22Rv1 (cell line): Measurements from ENCODE around the gene RHOH.

Source experiments
- H3K27ac ChIP-seq: fragments of 450-650 bp; 2 replicates; pipeline ENCODE4 v1.5.1; 2017
- CTCF ChIP-seq: fragments of 450-650 bp; IDR thresholded peaks from 2 replicates; pipeline ENCODE4 v1.5.1; 2017; ENCODE audit warnings: mild to moderate bottlenecking
- ZFX ChIP-seq: fragments of 450-650 bp; IDR thresholded peaks from 2 replicates; pipeline ENCODE4 v1.6.1; 2017; ENCODE audit warnings: antibody characterized with exemption, borderline replicate concordance

RHOH gene

DNA sequence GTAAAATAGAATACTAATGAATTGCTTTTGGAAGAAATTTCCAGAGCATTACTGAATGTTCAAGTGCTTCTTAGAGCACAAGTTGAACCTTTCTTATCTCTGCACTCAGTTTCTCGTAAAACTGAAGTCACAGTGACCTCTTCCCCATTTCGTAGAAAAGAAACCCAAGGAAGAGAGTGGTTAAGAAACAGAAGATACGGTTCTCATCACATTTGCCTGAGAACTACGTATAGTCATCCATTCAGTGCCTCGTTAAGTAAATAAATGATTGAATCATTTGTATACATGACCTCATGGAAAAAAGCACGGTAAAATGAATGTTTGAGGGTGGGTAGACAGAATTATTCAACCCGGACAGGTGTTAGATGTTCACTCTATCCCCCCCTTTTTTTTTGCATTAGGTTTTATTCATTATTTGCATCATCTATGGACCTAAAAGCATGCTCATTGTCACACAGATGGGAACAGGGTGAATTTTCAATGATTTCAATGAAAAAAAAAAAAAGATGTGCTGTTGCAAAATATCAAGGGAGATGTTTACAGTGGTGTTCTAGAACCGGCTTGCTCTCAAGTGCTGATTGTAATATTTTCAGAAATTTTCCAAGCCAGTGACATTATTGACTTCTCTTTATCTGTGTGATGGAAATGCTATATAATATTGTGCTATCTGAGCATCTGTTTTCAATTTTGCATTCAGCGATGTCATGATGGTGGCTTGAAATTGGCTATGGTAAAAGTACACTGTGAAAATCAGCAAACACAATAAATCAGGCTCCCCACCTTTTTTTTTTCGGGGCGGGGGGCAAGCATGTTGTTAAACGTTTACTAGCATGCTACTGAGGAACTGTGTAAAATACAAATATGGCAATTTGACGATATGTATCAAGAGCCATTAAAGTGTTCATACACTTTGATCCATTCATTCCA lies 4.3 kb downstream of the RHOH start:
- no peak for TF ChIP-seq ZFX
- TF ChIP-seq CTCF: no peak
- H3K27ac ChIP-seq: peak overlapping the region; percentile 12; the same call in 1 of the 2 replicates

DNA sequence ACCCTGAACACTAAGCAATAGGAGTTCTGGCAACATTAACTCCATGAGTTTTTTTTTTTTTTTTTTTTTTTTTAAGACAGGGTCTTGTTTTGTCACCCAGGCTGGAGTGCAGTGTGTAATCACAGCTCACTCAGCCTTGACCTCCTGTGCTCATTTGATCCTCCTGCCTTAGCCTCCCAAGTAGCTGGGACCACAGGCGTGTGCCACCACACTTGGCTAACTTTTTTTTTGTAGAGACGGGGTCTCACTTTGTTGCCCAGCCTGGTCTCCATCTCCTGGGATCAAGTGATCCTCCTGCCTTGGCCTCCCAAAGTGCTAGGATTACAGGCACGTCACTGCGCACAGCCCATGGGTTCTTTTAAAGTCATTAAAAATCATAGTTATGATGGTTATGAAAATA lies 5.1 kb downstream of the RHOH start:
- TF ChIP-seq ZFX (no peak), CTCF (no peak)
- H3K27ac ChIP-seq: no peak overlapping the region

DNA sequence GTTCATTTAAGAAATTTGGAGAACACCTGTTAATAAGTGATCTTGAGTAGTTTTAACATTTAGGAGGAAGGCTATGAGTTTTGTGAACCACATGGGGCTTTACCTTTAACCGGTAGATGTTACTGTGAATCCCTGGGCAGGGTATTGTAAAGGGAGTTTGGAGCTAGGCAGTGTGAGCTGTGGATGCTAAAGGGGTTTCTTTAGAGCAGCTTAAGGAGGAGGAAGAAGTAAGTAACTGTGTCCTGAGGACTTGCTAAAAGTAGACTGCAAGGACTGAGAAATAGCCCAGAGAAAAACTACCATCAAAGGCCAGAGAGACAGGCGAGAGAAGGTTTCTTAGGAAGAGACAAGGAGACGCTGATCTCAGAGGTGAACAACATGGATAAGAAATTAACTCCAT lies 5.6 kb downstream of the RHOH start:
- TF ChIP-seq CTCF: no peak
- no peak for TF ChIP-seq ZFX
- no peak overlapping the region for H3K27ac ChIP-seq

DNA sequence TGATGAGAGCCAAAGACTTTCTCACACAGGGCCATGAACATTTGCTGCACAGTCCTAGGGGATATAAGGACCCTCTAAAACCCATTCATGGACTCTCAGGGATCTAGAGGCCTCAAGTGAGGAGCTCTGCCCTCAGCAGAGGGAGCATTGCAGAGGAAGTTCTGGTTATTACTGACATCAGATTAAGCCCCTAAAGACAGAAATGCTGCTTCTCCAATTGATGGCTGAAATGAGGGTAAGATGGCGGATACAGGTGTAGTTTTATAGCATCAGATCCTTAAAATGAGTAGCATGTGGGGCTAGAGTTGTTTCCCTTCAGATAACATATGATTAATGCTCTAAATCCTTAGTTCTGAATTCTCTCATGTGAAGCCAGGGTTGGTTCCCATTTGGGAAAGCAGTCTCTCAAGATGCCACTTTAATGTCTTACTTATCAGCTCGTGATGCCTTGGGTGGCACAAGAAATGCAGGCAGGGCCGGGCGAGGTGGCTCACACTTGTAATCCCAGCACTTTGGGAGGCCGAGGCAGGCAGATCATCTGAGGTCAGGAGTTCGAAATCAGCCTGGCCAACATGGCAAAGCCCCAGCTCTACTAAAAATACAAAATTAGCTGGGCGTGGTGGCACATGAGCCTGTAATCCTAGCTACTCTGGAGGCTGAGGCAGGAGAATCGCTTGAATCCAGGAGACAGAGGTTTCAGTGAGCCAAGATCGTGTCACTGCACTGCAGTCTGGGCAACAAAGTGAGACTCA lies 7.9 kb downstream of the RHOH start:
- H3K27ac ChIP-seq: no peak overlapping the region
- TF ChIP-seq CTCF (no peak), ZFX (no peak)

DNA sequence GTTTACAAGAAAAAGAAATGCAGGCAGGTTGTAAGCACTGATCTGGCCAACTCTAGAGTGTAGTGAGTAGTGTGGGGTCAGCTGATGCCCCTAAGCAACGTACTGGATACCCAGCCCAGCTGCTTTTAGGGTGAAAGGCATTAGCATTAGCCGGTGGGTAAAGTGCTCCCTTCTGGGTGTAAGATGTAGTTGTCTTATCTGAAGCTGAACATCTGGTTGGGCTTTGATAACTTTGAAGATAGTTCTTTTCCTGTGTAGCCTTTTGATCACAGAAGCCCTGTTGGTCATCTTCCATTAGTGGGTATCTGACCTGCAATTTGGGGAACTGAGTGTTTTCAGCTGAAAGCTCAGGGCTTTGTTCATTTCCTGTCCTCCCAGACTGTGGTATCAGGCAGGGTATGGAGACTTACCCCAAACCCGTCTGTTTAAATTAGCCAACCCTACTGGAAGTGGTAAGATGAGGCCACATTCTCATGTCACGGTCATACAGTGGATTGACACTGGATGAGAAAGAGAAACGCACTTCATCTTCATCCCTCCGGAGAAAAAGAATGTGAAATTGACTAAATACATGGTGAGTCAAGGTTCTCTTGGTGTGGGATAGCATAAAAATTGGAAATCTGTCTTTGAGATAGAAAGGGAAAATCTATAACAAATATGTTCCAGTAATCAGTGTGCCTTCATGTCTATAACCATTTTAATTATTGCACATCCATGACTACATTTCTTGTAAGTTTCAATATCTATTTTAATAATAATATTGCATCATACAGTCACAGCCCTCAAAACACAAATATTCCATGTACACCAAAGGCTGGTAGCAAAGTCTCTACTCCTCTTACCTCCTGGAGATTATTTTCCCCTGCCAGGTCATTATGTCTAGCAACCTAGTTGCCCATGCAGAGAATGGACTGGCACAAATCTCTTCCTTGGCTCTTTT lies 8.7 kb downstream of the RHOH start:
- TF ChIP-seq ZFX (no peak), CTCF (no peak)

DNA sequence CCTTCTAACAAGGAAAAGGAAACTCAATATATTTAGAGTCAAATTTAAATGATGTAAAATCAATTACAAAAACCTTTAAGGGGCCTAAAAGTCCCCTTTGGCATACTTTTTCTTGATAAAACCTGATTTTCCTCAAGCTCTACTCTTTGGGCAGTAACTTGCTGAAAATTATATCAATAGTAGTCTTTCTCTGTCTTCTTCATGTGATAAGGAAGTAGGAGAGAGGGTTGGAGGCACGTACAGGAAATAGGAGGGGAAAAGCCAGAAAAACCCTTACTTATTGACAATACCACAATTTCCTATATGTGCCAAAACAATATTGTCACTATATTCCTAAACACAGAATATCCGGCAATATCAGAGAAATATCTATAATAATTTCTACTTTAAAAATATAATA lies 9.6 kb downstream of the RHOH start:
- no peak overlapping the region for H3K27ac ChIP-seq
- TF ChIP-seq ZFX: no peak
- no peak for TF ChIP-seq CTCF

More for the DNA sequence above, 8.7 kb downstream of the RHOH start:
- no peak overlapping the region for H3K27ac ChIP-seq
